Kidney epithelial cell (primary cell): ENCODE data around the gene LGALS3BP. TPM values are rescaled to one million over a fixed set of nuclear protein-coding genes. Genes with fewer than 3 reads are reported as not detected.
A peak's percentile ranks its signal among the peaks of the same experiment; 100 is the strongest.

Experiments used
- DNase-seq: peaks from one replicate; pipeline ENCODE4 v3.0.0-alpha.2; 2010; ENCODE audit warnings: low read depth
- H3K27me3 ChIP-seq: 2 replicates; pipeline ENCODE4 v1.6.0; 2011; ENCODE audit warnings: low read length; ENCODE audit not compliant: control insufficient read depth, insufficient read depth
- H3K36me3 ChIP-seq: 2 replicates; pipeline ENCODE4 v1.5.1; 2011; ENCODE audit warnings: low read length; ENCODE audit not compliant: control insufficient read depth, insufficient read depth
- H3K4me3 ChIP-seq: 2 replicates; pipeline ENCODE4 v1.5.1; 2011; ENCODE audit warnings: low read depth, mild to moderate bottlenecking, control low read depth, low read length
- CTCF ChIP-seq: IDR thresholded peaks from 2 replicates; pipeline ENCODE4 v1.5.1; 2011; ENCODE audit warnings: mild to moderate bottlenecking, moderate library complexity, low read length, control low read depth, inconsistent platforms; ENCODE audit not compliant: insufficient read depth, poor library complexity, severe bottlenecking
- total RNA-seq: library from RNA; depleted of rRNA; stranded (reverse); fragments of >200 nt; gene quantifications from 2 replicates; pipeline ENCODE4 v1.2.3, GENCODE V29; 2015

The LGALS3BP gene
- total RNA-seq, 1 donor from 2014 or later: 283 TPM

- Histone ChIP-seq H3K27me3 (no peaks in the 10 kb centered on the region), H3K4me3 (no peak overlapping the region), H3K36me3 (no peaks in the 10 kb centered on the region)
- no peak for DNase-seq
- no peak for TF ChIP-seq CTCF
Measured at GRCh38 chr17:79014158-79014758, 34.5 kb upstream of the LGALS3BP start.

GRCh38 chr17:79012563-79013134 lies 32.9 kb upstream of the LGALS3BP start:
- DNase-seq: no peak
- no peaks in the 10 kb centered on the region for H3K36me3 ChIP-seq
- H3K4me3 ChIP-seq: no peak overlapping the region
- H3K27me3 ChIP-seq: no peaks in the 10 kb centered on the region
- TF ChIP-seq CTCF: no peak

DNA sequence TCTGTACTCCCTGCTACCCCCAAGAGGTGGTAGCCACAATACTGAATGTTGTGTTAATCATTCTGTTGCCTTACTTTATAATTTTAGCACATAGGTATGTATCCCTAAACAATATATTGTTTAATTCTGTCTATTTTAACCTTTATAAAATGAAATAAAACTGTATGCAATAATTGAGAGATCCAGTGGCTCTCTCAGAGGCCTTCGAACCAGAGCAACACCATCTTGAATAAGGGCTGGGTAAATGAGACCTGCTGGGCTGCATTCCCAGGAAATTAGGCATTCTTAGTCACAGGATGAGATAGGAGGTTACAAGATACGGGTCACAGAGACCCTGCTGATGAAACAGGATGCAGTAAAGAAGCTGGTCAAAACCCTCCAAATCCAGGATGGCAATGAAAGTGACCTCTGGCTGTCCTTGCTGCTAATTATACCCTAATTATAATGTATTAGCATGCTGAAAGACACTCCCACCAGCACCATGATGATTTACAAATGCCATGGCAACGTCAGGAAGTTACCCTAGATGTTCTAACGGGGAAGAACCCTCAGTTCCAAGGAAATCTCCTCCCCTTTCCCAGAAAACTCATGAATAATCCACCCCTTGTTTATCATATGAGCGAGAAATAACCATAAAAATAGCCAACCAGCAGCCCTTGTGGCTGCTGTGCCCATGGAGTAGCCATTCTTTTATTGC lies 31.9 kb upstream of the LGALS3BP start:
- no peak for TF ChIP-seq CTCF
- DNase-seq: no peak
- no peaks in the 10 kb centered on the region for H3K36me3 ChIP-seq
- no peak overlapping the region for H3K4me3 ChIP-seq
- H3K27me3 ChIP-seq: no peaks in the 10 kb centered on the region

DNA sequence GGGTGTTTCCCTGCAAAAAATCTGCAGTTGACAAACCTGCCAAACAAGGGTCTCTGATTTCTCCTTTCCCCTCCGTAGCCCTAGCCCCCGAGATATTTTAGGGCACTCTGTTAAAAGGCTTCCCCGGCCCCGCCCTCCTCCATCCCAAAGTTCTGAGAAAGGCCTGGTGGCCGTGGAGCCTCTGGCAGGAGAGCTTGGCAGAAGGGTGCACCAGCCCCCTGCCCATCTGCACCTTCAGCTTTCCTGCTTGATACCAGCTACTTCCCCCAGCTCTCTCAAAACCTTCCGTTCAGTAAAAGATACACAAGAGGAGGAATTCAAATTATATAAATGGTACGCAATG lies 30.6 kb upstream of the LGALS3BP start:
- Histone ChIP-seq H3K36me3 (no peaks in the 10 kb centered on the region), H3K27me3 (no peaks in the 10 kb centered on the region), H3K4me3 (peak overlapping the region; percentile 100)
- no peak for DNase-seq
- no peak for TF ChIP-seq CTCF

GRCh38 chr17:79009397-79010303 lies 29.9 kb upstream of the LGALS3BP start, which contains the start of gene CANT1:
TSS of gene CANT1 (minus strand) at chr17:79009764. CDS start at chr17:78997622, 12,142 bp downstream.
- no peaks in the 10 kb centered on the region for H3K27me3 ChIP-seq
- no peaks in the 10 kb centered on the region for H3K36me3 ChIP-seq
- peak within 1 kb of the TSS; percentile 100 for H3K4me3 ChIP-seq
- TF ChIP-seq CTCF: no peak
- peak; percentile 28 for DNase-seq
